Kidney (tissue), 14 donors: ENCODE results near the gene ECE2. TPM values are rescaled to one million over a fixed set of nuclear protein-coding genes. Genes with fewer than 3 reads are reported as not detected.
A peak's percentile ranks its signal among the peaks of the same experiment; 100 is the strongest.

ENCODE experiments used
- DNase-seq, 5 donors: peaks; one replicate each; pipeline ENCODE4 v3.0.0-alpha.2; 2013 to 2020
- FAIRE-seq: peaks from 2 replicates; lab custom pipeline; 2012; peaks lifted over from hg19 to GRCh38; lab: Jason Lieb, UNC
- H3K27ac ChIP-seq, 2 donors: one replicate each; pipeline ENCODE4 v1.7.0; 2013; ENCODE audit warnings: low read depth in 2 of 2, low read length in 2 of 2, inconsistent platforms in 1 of 2
- H3K27me3 ChIP-seq: one replicate; pipeline ENCODE4 v1.7.1; 2013; ENCODE audit warnings: low read length, inconsistent platforms; ENCODE audit not compliant: control insufficient read depth, insufficient read depth
- H3K36me3 ChIP-seq, 3 donors: one replicate each; pipeline versions ENCODE4 v1.7.0 to v1.7.1; 2013; ENCODE audit warnings: low read length in 3 of 3, control low read depth in 1 of 3, inconsistent platforms in 1 of 3; ENCODE audit not compliant: insufficient read depth in 3 of 3, control insufficient read depth in 2 of 3
- H3K4me1 ChIP-seq, 3 donors: one replicate each; pipeline versions ENCODE4 v1.7.0 to v1.7.1; 2013; ENCODE audit warnings: low read length in 3 of 3, inconsistent platforms in 1 of 3, low read depth in 1 of 3; ENCODE audit not compliant: control insufficient read depth in 2 of 3, insufficient read depth in 2 of 3
- H3K4me3 ChIP-seq, 3 donors: one replicate each; pipeline versions ENCODE4 v1.7.0 to v1.8.1; 2013; ENCODE audit warnings: low read length in 3 of 3, control low read depth in 1 of 3, inconsistent platforms in 1 of 3
- H3K9ac ChIP-seq, 3 donors: one replicate each; pipeline versions ENCODE4 v1.7.0 to v1.7.1; 2013; ENCODE audit warnings: low read length in 3 of 3, control low read depth in 1 of 3, inconsistent platforms in 1 of 3
- H3K9me3 ChIP-seq, 3 donors: one replicate each; pipeline versions ENCODE4 v1.7.0 to v1.7.1; 2013; ENCODE audit warnings: low read length in 3 of 3, control low read depth in 1 of 3, inconsistent platforms in 1 of 3; ENCODE audit not compliant: control insufficient read depth in 2 of 3, insufficient read depth in 1 of 3
- CTCF ChIP-seq: IDR thresholded peaks from 3 replicates; pipeline ENCODE4 v1.5.1; 2012; ENCODE audit warnings: mild to moderate bottlenecking, moderate library complexity, borderline replicate concordance; ENCODE audit not compliant: insufficient read depth; ENCODE audit errors: extremely low read depth
- intact Hi-C: fragments of 100-400 bp; cut with DNase I; formaldehyde crosslinking; loops from one replicate; pipeline ENCODE4 v1.11.1; 2022
- polyA plus RNA-seq: library from polyadenylated mRNA; stranded (reverse); fragments of 350-450 nt; fragmentation: Illumina TruSeq; extraction: RNeasy Lipid Tissue Mini Kit (QIAGEN cat#74804); gene quantifications from one replicate; pipeline ENCODE4 v1.2.3, GENCODE V29; 2014; ENCODE audit warnings: low read depth, low replicate concordance; ENCODE audit not compliant: insufficient read depth
- total RNA-seq: library from RNA; stranded (reverse); fragmentation: NEBNext Ultra II Directional; extraction: Animal tissue kit (Norgen Biotek cat#: 25700); gene quantifications from one replicate; pipeline ENCODE4 v1.2.1, GENCODE V29; 2021
- donor health status: control.
- donor health status: control.
- donor health status: control.
- donor health status: control.
- donor health status: control.
- donor health status: DM: yes; HTN: yes; CAD: no.
- donor health status: Normal renal cell carcinoma (clear cell type).

The ECE2 gene
- total and polyA plus RNA-seq, 2 donors from 2014 or later = not detected

GRCh38 chr3:184283681-184284080, 7.9 kb downstream of the ECE2 start:
- intact Hi-C loops = no loop called here

GRCh38 chr3:184284696-184285095, 8.9 kb downstream of the ECE2 start:
- FAIRE-seq = no peak
- intact Hi-C loops = no loop called here
- no peak overlapping the region for H3K4me3 ChIP-seq
- no peaks in the 10 kb centered on the region for H3K27me3 ChIP-seq
- no peak overlapping the region for H3K9ac ChIP-seq
- no peak overlapping the region for H3K27ac ChIP-seq
- no peaks in the 10 kb centered on the region for H3K9me3 ChIP-seq
- peak in 4 of 5 donors; percentile 75 to 85 (median 82) for DNase-seq
- TF ChIP-seq CTCF = peak; percentile 25
- H3K4me1 ChIP-seq = no peaks in the 10 kb centered on the region
- H3K36me3 ChIP-seq = no peaks in the 10 kb centered on the region

More at GRCh38 chr3:184283681-184284080, 7.9 kb downstream of the ECE2 start:
- Histone ChIP-seq H3K4me3 (no peak overlapping the region), H3K36me3 (no peaks in the 10 kb centered on the region), H3K27ac (no peak overlapping the region), H3K9me3 (no peaks in the 10 kb centered on the region), H3K4me1 (no peaks in the 10 kb centered on the region), H3K9ac (no peak overlapping the region), H3K27me3 (no peaks in the 10 kb centered on the region)
- FAIRE-seq (no peak), DNase-seq (no peak)
- no peak for TF ChIP-seq CTCF

- no peak for FAIRE-seq
- no peak overlapping the region for H3K27ac ChIP-seq
- no peaks in the 10 kb centered on the region for H3K27me3 ChIP-seq
- peak; percentile 27 for TF ChIP-seq CTCF
- peak in 3 of 5 donors; percentile 23 to 58 (median 36) for DNase-seq
- H3K4me3 ChIP-seq = no peak overlapping the region
- no peak overlapping the region for H3K9ac ChIP-seq
- H3K36me3 ChIP-seq = no peaks in the 10 kb centered on the region
- H3K9me3 ChIP-seq = no peaks in the 10 kb centered on the region
- no peaks in the 10 kb centered on the region for H3K4me1 ChIP-seq
- intact Hi-C loops = no loop called here
These were observed 13.7 kb downstream of the ECE2 start for GRCh38 chr3:184289426-184289938.

GRCh38 chr3:184290331-184290730, 14.5 kb downstream of the ECE2 start:
- FAIRE-seq = no peak
- Histone ChIP-seq H3K4me1 (no peaks in the 10 kb centered on the region), H3K4me3 (no peak overlapping the region)

More at GRCh38 chr3:184290331-184290730, 14.5 kb downstream of the ECE2 start:
- TF ChIP-seq CTCF = no peak
- Histone ChIP-seq H3K9ac (no peak overlapping the region), H3K27me3 (no peaks in the 10 kb centered on the region), H3K27ac (no peak overlapping the region), H3K9me3 (no peaks in the 10 kb centered on the region), H3K36me3 (no peaks in the 10 kb centered on the region)
- no peak for DNase-seq
- intact Hi-C loops = no loop called here
